Left lung (tissue), 10 donors: Measurements from ENCODE around the gene TGM2. TPM values are rescaled to one million over a fixed set of nuclear protein-coding genes. Genes with fewer than 3 reads are reported as not detected.

Source experiments
- ATAC-seq: fragments of 200-7000 bp; cut with Tn5 transposase; one replicate; pipeline ENCODE4 v1.9.1; 2020; ENCODE audit warnings: moderate library complexity
- DNase-seq, 4 donors: peaks; one replicate each; pipeline ENCODE4 v3.0.0-alpha.2; 2013 to 2020
- H3K27ac ChIP-seq, 2 donors: fragments of 200-600 bp; sonication (generic) in 1 of 2; one replicate each; pipeline versions ENCODE4 v1.5.0 to v1.8.0; 2020 to 2021
- H3K27me3 ChIP-seq, 2 donors: fragments of 200-600 bp; sonication (generic) in 1 of 2; one replicate each; pipeline versions ENCODE4 v1.5.0 to v1.8.0; 2020 to 2021
- H3K36me3 ChIP-seq, 2 donors: fragments of 200-600 bp; sonication (generic) in 1 of 2; one replicate each; pipeline versions ENCODE4 v1.5.0 to v1.8.0; 2020 to 2021
- H3K4me1 ChIP-seq, 2 donors: fragments of 200-600 bp; one replicate each; pipeline ENCODE4 v1.8.0; 2021
- H3K4me3 ChIP-seq, 2 donors: fragments of 200-600 bp; sonication (generic) in 1 of 2; one replicate each; pipeline versions ENCODE4 v1.5.0 to v1.8.0; 2020 to 2021; ENCODE audit warnings: mild to moderate bottlenecking in 1 of 2
- H3K9me3 ChIP-seq, 2 donors: fragments of 200-600 bp; sonication (generic) in 1 of 2; one replicate each; pipeline versions ENCODE4 v1.5.0 to v1.8.0; 2020 to 2021
- intact Hi-C, 2 donors: fragments of 100-400 bp; cut with DNase I; formaldehyde crosslinking; loops; one replicate each; pipeline versions ENCODE4 v1.11.2 to v1.14.2; 2022
- polyA plus RNA-seq, 6 donors: library from polyadenylated mRNA; unstranded; fragments of 120-200 nt; gene quantifications; one replicate each; pipeline ENCODE4 v1.2.1, GENCODE V29; 2013; ENCODE audit not compliant: insufficient read length in 6 of 6
- total RNA-seq, 2 donors: library from RNA; stranded (reverse); fragmentation: NEBNext Ultra II Directional; extraction: Animal tissue kit (Norgen Biotek cat#: 25700); gene quantifications; one replicate each; pipeline ENCODE4 v1.2.1, GENCODE V29; 2021
- TF ChIP-seq, protein P1 (sequence below), 2 donors: fragments of 200-600 bp; sonication (generic) in 1 of 2; IDR thresholded peaks; one replicate each; pipeline versions ENCODE4 v1.5.0 to v1.8.0; 2021; ENCODE audit warnings: antibody characterized with exemption in 2 of 2
- donor health status: DM: no; HTN: yes; CAD: no.
- donor health status: DM: no; HTN: no; CAD: no.

TGM2 gene
- total and polyA plus RNA-seq, 8 donors: 89.0 to 391 (median 109) TPM

DNA sequence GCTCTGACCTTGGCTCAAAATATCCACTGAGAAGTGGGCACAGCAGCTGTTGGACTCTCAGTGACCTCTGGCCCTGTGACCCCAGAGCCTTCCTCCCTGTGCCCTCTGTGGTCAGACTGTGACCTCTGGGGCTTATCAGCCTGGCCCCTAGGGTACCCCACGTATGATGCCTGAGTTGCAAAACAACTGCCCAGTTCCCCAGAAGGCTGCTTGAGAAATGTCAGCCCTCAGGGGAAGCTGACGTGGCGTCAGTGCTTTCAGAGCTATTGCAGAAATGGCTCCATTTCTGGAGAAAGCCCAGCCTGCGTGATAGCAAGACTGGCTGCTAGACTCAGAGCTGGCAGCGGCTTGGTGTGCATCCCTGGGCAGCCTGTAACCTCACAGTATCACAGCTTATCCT, 31.5 kb upstream of the TGM2 start:
- TF ChIP-seq, protein P1, sequence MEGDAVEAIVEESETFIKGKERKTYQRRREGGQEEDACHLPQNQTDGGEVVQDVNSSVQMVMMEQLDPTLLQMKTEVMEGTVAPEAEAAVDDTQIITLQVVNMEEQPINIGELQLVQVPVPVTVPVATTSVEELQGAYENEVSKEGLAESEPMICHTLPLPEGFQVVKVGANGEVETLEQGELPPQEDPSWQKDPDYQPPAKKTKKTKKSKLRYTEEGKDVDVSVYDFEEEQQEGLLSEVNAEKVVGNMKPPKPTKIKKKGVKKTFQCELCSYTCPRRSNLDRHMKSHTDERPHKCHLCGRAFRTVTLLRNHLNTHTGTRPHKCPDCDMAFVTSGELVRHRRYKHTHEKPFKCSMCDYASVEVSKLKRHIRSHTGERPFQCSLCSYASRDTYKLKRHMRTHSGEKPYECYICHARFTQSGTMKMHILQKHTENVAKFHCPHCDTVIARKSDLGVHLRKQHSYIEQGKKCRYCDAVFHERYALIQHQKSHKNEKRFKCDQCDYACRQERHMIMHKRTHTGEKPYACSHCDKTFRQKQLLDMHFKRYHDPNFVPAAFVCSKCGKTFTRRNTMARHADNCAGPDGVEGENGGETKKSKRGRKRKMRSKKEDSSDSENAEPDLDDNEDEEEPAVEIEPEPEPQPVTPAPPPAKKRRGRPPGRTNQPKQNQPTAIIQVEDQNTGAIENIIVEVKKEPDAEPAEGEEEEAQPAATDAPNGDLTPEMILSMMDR (IDR thresholded peaks at IDR 0.05): no peak
- H3K4me1 ChIP-seq: peaks cover 0 to 50% of the 10 kb centered on the region in 2 donors
- H3K9me3 ChIP-seq: no peaks in the 10 kb centered on the region
- intact Hi-C loops: no loop called here
- no peaks in the 10 kb centered on the region for H3K36me3 ChIP-seq
- no peaks in the 10 kb centered on the region for H3K27me3 ChIP-seq
- peak overlapping the region; percentile 16 to 82 for H3K27ac ChIP-seq
- peak in 3 of 4 donors; percentile 50 to 83 (median 80) for DNase-seq
- no peak overlapping the region for H3K4me3 ChIP-seq
- ATAC-seq: peak; percentile 58

- no peaks in the 10 kb centered on the region for H3K27me3 ChIP-seq
- H3K4me1 ChIP-seq: peaks cover 0 to 46% of the 10 kb centered on the region in 2 donors
- H3K4me3 ChIP-seq: no peak overlapping the region
- no peaks in the 10 kb centered on the region for H3K36me3 ChIP-seq
- peak; percentile 6 for ATAC-seq
- no peak for DNase-seq
- TF ChIP-seq, protein P1 (IDR thresholded peaks at IDR 0.05): no peak
- intact Hi-C loops: no loop called here
- H3K9me3 ChIP-seq: no peaks in the 10 kb centered on the region
- peak overlapping the region; percentile 16 to 82 for H3K27ac ChIP-seq
Measured at GRCh38 chr20:38196076-38196475, 31.0 kb upstream of the TGM2 start.

DNA sequence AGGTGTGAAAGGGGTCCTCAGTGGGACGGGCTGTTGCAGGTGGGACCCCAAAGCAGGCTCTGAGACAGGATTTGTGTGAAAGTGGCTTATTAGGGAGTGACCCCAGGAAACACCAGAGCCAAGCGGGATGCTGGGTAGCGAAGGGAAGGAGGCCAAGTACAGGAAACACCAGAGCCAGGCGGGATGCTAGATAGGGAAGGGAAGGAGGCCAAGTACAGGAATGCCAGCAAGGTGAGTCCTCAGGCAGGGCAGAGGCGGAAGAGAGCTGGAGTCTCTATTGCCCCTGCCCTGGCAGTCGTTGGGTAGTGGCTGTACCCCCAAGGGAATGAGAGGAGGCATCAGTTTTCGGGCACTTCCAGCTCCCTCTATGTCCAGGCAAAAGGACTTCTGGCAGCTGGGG, 30.5 kb upstream of the TGM2 start:
- Histone ChIP-seq H3K4me1 (peaks cover 0 to 46% of the 10 kb centered on the region in 2 donors), H3K9me3 (no peaks in the 10 kb centered on the region), H3K27ac (no peak overlapping the region), H3K36me3 (no peaks in the 10 kb centered on the region), H3K4me3 (no peak overlapping the region), H3K27me3 (no peaks in the 10 kb centered on the region)
- DNase-seq (no peak), ATAC-seq (peak; percentile 18)
- TF ChIP-seq, protein P1 (IDR thresholded peaks at IDR 0.05): no peak
- intact Hi-C loops: no loop called here

DNA sequence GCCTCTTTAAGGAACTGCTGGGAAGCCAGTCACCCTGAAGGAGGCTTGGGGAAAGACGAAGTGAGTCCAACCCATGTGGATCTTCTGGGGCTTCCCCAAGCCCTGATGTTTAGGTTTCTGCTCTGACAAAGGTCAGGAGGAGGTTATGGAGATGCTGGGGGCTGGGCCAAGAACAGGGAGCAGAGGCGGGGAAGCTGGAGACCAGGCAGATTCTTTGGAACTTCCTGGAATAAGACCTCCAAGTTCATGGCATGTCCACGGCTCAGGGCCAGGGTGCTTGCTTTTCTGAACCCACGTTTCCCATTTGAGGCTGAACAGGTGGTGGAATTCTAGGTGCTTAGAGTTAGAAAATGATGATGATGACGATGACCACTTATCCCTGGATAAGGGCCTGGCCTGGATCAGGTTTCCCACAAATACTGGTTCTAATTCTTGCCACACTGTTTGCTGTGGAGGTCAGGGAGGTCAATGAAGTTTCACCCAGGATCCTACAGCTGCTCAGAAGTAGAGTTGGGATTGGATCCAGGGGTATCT, 30.0 kb upstream of the TGM2 start:
- H3K27me3 ChIP-seq: no peaks in the 10 kb centered on the region
- intact Hi-C loops: no loop called here
- TF ChIP-seq, protein P1 (IDR thresholded peaks at IDR 0.05): no peak
- DNase-seq (no peak), ATAC-seq (peak; percentile 34)
- no peak overlapping the region for H3K4me3 ChIP-seq
- H3K4me1 ChIP-seq: peaks cover 0 to 46% of the 10 kb centered on the region in 2 donors
- no peaks in the 10 kb centered on the region for H3K9me3 ChIP-seq
- H3K36me3 ChIP-seq: no peaks in the 10 kb centered on the region
- no peak overlapping the region for H3K27ac ChIP-seq

DNA sequence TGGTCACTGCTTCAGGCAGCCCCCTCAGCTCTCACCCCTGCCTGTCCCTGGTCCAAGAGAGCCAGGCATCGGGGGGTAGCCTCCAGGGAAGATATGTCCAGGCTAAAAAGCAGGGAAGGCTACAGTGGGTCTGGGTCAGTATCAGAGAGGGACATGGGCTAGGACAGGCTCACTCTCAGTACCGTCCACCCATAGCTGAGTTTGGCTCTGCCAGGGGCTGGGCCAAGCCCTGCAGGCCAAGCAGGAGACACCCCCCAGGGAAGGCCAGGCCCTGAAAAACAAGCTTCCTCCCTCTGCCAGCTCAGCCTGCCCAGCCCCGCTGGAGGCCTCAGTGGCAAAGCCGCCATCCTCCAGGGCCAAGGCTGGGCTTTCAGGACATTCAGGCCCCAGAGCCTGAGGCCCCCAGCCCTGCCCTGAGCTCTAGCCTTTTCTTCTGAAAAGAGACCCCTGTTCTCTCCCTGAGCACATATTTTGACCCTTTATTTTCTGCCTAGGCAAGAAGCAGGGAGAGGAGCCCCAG, 28.6 kb upstream of the TGM2 start:
- no peaks in the 10 kb centered on the region for H3K36me3 ChIP-seq
- H3K27me3 ChIP-seq: no peaks in the 10 kb centered on the region
- H3K4me3 ChIP-seq: no peak overlapping the region
- no peak for ATAC-seq
- no peaks in the 10 kb centered on the region for H3K9me3 ChIP-seq
- H3K4me1 ChIP-seq: peaks cover 0 to 46% of the 10 kb centered on the region in 2 donors
- intact Hi-C loops: no loop called here
- DNase-seq: no peak
- TF ChIP-seq, protein P1 (IDR thresholded peaks at IDR 0.05): no peak
- H3K27ac ChIP-seq: no peak overlapping the region
